Aorta (tissue), 5 donors: ENCODE measurements around the gene TOX2. TPM values are rescaled to one million over a fixed set of nuclear protein-coding genes. Genes with fewer than 3 reads are reported as not detected.

ENCODE experiments used
- ATAC-seq: fragments of 200-7000 bp; cut with Tn5 transposase; one replicate; pipeline ENCODE4 v1.9.1; 2022; ENCODE audit warnings: moderate library complexity; ENCODE audit not compliant: low FRiP score
- DNase-seq, 2 donors: peaks; one replicate each; pipeline ENCODE4 v3.0.0-alpha.2; 2020
- H3K27ac ChIP-seq, 2 donors: one replicate each; pipeline ENCODE4 v1.5.1; 2013; ENCODE audit warnings: low read length in 2 of 2, mild to moderate bottlenecking in 2 of 2, moderate library complexity in 2 of 2, control low read depth in 1 of 2, inconsistent platforms in 1 of 2, low read depth in 1 of 2
- H3K27me3 ChIP-seq, 2 donors: one replicate each; pipeline ENCODE4 v1.6.1; 2013; ENCODE audit warnings: control low read depth in 1 of 2, low read length in 1 of 2, mild to moderate bottlenecking in 1 of 2, moderate library complexity in 1 of 2; ENCODE audit not compliant: insufficient read depth in 2 of 2, control insufficient read depth in 1 of 2
- H3K36me3 ChIP-seq, 2 donors: one replicate each; pipeline ENCODE4 v1.6.1; 2013; ENCODE audit warnings: control low read depth in 1 of 2, low read length in 1 of 2, mild to moderate bottlenecking in 1 of 2; ENCODE audit not compliant: insufficient read depth in 2 of 2, control insufficient read depth in 1 of 2
- H3K4me1 ChIP-seq, 2 donors: one replicate each; pipeline ENCODE4 v1.6.1; 2013; ENCODE audit warnings: low read length in 2 of 2, control low read depth in 1 of 2, mild to moderate bottlenecking in 1 of 2, moderate library complexity in 1 of 2; ENCODE audit not compliant: insufficient read depth in 2 of 2, control insufficient read depth in 1 of 2
- H3K4me3 ChIP-seq, 2 donors: one replicate each; pipeline ENCODE4 v1.5.1; 2013; ENCODE audit warnings: low read length in 2 of 2, control low read depth in 1 of 2, mild to moderate bottlenecking in 1 of 2
- H3K9me3 ChIP-seq: one replicate; pipeline ENCODE4 v1.6.1; 2013; ENCODE audit warnings: mild to moderate bottlenecking, low read length; ENCODE audit not compliant: control insufficient read depth
- WGBS, 2 donors: extraction: QIAGEN DNeasy Blood & Tissue Kit; methylation state at CpG; one replicate each; pipeline ENCODE4 v1.1.7; 2013; 5-methylcytosine and 5-hydroxymethylcytosine counted together
- intact Hi-C, 2 donors: fragments of 100-400 bp; cut with DNase I; formaldehyde crosslinking; loops; one replicate each; pipeline versions ENCODE4 v1.14.2 to v1.15.0; 2022
- polyA plus RNA-seq, 2 donors: library from polyadenylated mRNA; stranded (reverse); fragments of 200-250 nt; gene quantifications; one replicate each; pipeline ENCODE4 v1.2.3, GENCODE V29; 2013
- total RNA-seq, 2 donors: library from RNA; stranded (reverse); fragmentation: NEBNext Ultra II Directional; extraction: Animal tissue kit (Norgen Biotek cat#: 25700); gene quantifications; one replicate each; pipeline ENCODE4 v1.2.1, GENCODE V29; 2021
- donor health status: healthy with polysubstance abuse.
- donor health status: Bipolar disorder and iron deficiency.
- donor health status: DM: no; HTN: no; CAD: no.
- donor health status: DM: no; HTN: no; CAD: no.
- donor health status: DM: yes; HTN: yes; CAD: no.

The TOX2 gene
- total and polyA plus RNA-seq, 4 donors: 1.1 to 17.2 (median 9.4) TPM

- DNase-seq (no peak), ATAC-seq (no peak)
- no peak overlapping the region for H3K27ac ChIP-seq
- WGBS, 2 donors: 85 to 89% methylated on average over 7 of the region's 7 CpGs
- no peaks in the 10 kb centered on the region for H3K9me3 ChIP-seq
- no peaks in the 10 kb centered on the region for H3K27me3 ChIP-seq
- no peaks in the 10 kb centered on the region for H3K36me3 ChIP-seq
- H3K4me1 ChIP-seq: no peaks in the 10 kb centered on the region
- H3K4me3 ChIP-seq: no peak overlapping the region
- intact Hi-C loops: no loop called here
Measured at GRCh38 chr20:44028003-44028730, 113.5 kb downstream of the TOX2 start.

- intact Hi-C loops: no loop called here
- Histone ChIP-seq H3K27me3 (no peaks in the 10 kb centered on the region), H3K36me3 (no peaks in the 10 kb centered on the region), H3K9me3 (no peaks in the 10 kb centered on the region), H3K4me3 (no peak overlapping the region), H3K27ac (no peak overlapping the region), H3K4me1 (no peaks in the 10 kb centered on the region)
- no peak for ATAC-seq
- no peak for DNase-seq
- WGBS, 2 donors: 84 to 88% methylated on average over 14 of the region's 14 CpGs
Measured at GRCh38 chr20:44028868-44029847, 114.5 kb downstream of the TOX2 start.

- Histone ChIP-seq H3K27me3 (no peaks in the 10 kb centered on the region), H3K9me3 (no peaks in the 10 kb centered on the region), H3K27ac (no peak overlapping the region), H3K36me3 (no peaks in the 10 kb centered on the region), H3K4me1 (no peaks in the 10 kb centered on the region), H3K4me3 (no peak overlapping the region)
- ATAC-seq (no peak), DNase-seq (no peak)
- intact Hi-C loops: no loop called here
- 89 to 92% methylated on average over 4 of the region's 4 CpGs for WGBS, 2 donors
Measured at GRCh38 chr20:44029848-44030230, 115.2 kb downstream of the TOX2 start.

GRCh38 chr20:44030394-44030793 is 115.7 kb downstream of the TOX2 start:
- Histone ChIP-seq H3K27me3 (no peaks in the 10 kb centered on the region), H3K4me3 (no peak overlapping the region), H3K4me1 (no peaks in the 10 kb centered on the region), H3K36me3 (no peaks in the 10 kb centered on the region), H3K27ac (no peak overlapping the region), H3K9me3 (no peaks in the 10 kb centered on the region)
- intact Hi-C loops: no loop called here
- ATAC-seq (no peak), DNase-seq (no peak)
- WGBS, 2 donors: 91 to 94% methylated on average over 2 of the region's 2 CpGs

- H3K4me3 ChIP-seq: no peak overlapping the region
- WGBS, 2 donors: 95% methylated on average over 14 of the region's 14 CpGs
- DNase-seq (no peak), ATAC-seq (no peak)
- H3K27ac ChIP-seq: no peak overlapping the region
- no peaks in the 10 kb centered on the region for H3K36me3 ChIP-seq
- H3K4me1 ChIP-seq: no peaks in the 10 kb centered on the region
- intact Hi-C loops: no loop called here
- H3K9me3 ChIP-seq: no peaks in the 10 kb centered on the region
- no peaks in the 10 kb centered on the region for H3K27me3 ChIP-seq
Measured at GRCh38 chr20:44031001-44031574, 116.4 kb downstream of the TOX2 start.

- no peaks in the 10 kb centered on the region for H3K36me3 ChIP-seq
- no peaks in the 10 kb centered on the region for H3K9me3 ChIP-seq
- no peaks in the 10 kb centered on the region for H3K27me3 ChIP-seq
- DNase-seq: no peak
- 62 to 68% methylated on average over 12 of the region's 12 CpGs for WGBS, 2 donors
- H3K27ac ChIP-seq: no peak overlapping the region
- ATAC-seq: no peak
- no peak overlapping the region for H3K4me3 ChIP-seq
- intact Hi-C loops: no loop called here
- no peaks in the 10 kb centered on the region for H3K4me1 ChIP-seq
Measured at GRCh38 chr20:44031781-44032582, 117.3 kb downstream of the TOX2 start.

GRCh38 chr20:44032583-44033331 is 118.1 kb downstream of the TOX2 start:
- intact Hi-C loops: no loop called here
- H3K9me3 ChIP-seq: no peaks in the 10 kb centered on the region
- no peaks in the 10 kb centered on the region for H3K4me1 ChIP-seq
- WGBS, 2 donors: 91 to 93% methylated on average over 12 of the region's 12 CpGs
- H3K27ac ChIP-seq: no peak overlapping the region
- ATAC-seq (no peak), DNase-seq (no peak)
- no peak overlapping the region for H3K4me3 ChIP-seq
- H3K27me3 ChIP-seq: no peaks in the 10 kb centered on the region
- no peaks in the 10 kb centered on the region for H3K36me3 ChIP-seq

- no peaks in the 10 kb centered on the region for H3K9me3 ChIP-seq
- intact Hi-C loops: no loop called here
- WGBS, 2 donors: 14 to 58% methylated on average over 2 of the region's 2 CpGs
- H3K27me3 ChIP-seq: no peaks in the 10 kb centered on the region
- ATAC-seq: no peak
- no peaks in the 10 kb centered on the region for H3K36me3 ChIP-seq
- no peak overlapping the region for H3K27ac ChIP-seq
- no peaks in the 10 kb centered on the region for H3K4me1 ChIP-seq
- no peak overlapping the region for H3K4me3 ChIP-seq
- DNase-seq: no peak
Measured at GRCh38 chr20:44033344-44033743, 118.7 kb downstream of the TOX2 start.
